NB4 (cell line): ENCODE data around the gene BCO2.
A peak's percentile ranks its signal among the peaks of the same experiment; 100 is the strongest.

Source experiments
- DNase-seq: peaks from one replicate; pipeline ENCODE4 v3.0.0; 2010; ENCODE audit warnings: low read depth
- H3K4me3 ChIP-seq: one replicate; pipeline ENCODE4 v1.5.1; 2011; ENCODE audit warnings: mild to moderate bottlenecking, low read depth, low read length, moderate library complexity
- MYC ChIP-seq: IDR thresholded peaks from 2 replicates; pipeline ENCODE4 v1.6.1; 2011; ENCODE audit warnings: low read depth, low read length
- POLR2A ChIP-seq: IDR thresholded peaks from 2 replicates; pipeline ENCODE4 v1.6.1; 2011; ENCODE audit warnings: mild to moderate bottlenecking; ENCODE audit not compliant: insufficient read length; ENCODE audit errors: extremely low read depth
- TF ChIP-seq, protein P1 (sequence below): IDR thresholded peaks from one replicate; pipeline ENCODE4 v1.5.1; 2012; ENCODE audit warnings: low read depth, low read length
- TF ChIP-seq, protein P2 (sequence below): IDR thresholded peaks from 2 replicates; pipeline ENCODE4 v1.6.1; 2011; ENCODE audit warnings: low read depth, low read length

Gene BCO2

DNA sequence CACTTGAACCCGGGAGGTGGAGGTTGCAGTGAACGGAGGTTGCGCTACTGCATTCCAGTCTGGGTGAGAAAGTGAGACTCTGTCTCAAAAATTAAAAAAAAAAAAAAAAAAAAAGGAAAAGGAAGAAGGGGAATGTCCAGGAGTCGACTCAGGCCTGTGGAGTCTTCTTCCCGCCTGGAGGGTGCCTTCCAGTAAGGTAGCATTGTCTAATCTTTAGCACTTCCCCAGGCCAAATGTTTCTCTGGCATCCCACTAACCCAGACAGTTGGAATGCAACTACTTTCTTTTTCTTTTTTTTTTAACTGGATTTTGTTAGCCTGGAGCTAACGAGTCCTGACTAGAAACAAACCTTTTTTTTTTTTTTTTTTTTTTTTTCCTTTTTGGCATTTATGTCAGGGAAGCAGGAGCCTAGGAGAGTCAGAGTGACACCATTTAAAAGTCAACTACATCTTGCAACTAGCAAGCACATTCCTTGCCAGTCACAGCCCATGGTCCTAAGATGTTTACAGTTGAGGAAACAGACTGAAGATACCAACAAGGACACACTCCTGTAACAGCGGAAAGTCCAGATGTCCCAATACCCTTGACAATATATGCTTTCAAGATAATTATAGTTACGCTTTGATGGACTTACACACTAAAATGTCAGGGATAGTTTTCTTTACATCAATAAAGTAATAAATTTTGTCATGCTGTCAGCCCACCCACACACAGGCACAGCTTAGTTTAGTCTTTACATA, 74.7 kb downstream of the BCO2 start:
- TF ChIP-seq POLR2A (no peak), MYC (no peak)
- TF ChIP-seq, protein P1, sequence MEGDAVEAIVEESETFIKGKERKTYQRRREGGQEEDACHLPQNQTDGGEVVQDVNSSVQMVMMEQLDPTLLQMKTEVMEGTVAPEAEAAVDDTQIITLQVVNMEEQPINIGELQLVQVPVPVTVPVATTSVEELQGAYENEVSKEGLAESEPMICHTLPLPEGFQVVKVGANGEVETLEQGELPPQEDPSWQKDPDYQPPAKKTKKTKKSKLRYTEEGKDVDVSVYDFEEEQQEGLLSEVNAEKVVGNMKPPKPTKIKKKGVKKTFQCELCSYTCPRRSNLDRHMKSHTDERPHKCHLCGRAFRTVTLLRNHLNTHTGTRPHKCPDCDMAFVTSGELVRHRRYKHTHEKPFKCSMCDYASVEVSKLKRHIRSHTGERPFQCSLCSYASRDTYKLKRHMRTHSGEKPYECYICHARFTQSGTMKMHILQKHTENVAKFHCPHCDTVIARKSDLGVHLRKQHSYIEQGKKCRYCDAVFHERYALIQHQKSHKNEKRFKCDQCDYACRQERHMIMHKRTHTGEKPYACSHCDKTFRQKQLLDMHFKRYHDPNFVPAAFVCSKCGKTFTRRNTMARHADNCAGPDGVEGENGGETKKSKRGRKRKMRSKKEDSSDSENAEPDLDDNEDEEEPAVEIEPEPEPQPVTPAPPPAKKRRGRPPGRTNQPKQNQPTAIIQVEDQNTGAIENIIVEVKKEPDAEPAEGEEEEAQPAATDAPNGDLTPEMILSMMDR: no peak
- TF ChIP-seq, protein P2, sequence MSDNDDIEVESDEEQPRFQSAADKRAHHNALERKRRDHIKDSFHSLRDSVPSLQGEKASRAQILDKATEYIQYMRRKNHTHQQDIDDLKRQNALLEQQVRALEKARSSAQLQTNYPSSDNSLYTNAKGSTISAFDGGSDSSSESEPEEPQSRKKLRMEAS: no peak
- no peak for DNase-seq
- H3K4me3 ChIP-seq: no peak overlapping the region

DNA sequence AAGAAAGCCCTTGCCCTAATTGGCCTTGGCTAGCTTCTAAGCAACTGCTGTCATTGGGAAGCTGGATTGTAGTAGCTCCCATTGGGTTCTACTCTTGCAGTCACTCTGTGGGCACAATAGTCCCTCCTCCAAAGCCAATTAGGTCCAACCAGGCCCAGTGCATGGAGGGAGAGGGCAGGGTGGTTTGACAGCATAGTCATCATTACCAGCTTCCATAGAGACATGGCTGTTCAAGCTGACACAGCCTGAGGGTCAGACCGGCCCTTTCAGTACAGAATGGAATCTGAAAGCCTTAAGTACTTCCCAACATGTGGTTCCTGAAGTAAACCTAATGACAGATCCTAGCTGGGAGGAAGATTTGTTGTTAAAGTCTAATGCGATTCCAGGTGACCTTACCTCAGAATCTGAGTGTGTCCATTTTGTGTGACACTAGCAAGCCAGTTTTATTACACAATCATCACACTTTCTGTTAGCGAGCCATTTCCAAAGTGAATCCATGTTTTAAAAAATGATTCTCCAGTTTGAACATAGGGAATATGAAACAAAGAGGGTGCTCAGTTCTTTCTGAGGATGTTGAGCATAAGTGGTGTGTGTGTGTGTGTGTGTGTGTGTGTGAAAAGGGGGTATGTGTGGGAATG, 78.4 kb downstream of the BCO2 start:
- DNase-seq: no peak
- TF ChIP-seq MYC: no peak
- TF ChIP-seq, protein P2: no peak
- TF ChIP-seq POLR2A: no peak
- TF ChIP-seq, protein P1: no peak
- no peak overlapping the region for H3K4me3 ChIP-seq

DNA sequence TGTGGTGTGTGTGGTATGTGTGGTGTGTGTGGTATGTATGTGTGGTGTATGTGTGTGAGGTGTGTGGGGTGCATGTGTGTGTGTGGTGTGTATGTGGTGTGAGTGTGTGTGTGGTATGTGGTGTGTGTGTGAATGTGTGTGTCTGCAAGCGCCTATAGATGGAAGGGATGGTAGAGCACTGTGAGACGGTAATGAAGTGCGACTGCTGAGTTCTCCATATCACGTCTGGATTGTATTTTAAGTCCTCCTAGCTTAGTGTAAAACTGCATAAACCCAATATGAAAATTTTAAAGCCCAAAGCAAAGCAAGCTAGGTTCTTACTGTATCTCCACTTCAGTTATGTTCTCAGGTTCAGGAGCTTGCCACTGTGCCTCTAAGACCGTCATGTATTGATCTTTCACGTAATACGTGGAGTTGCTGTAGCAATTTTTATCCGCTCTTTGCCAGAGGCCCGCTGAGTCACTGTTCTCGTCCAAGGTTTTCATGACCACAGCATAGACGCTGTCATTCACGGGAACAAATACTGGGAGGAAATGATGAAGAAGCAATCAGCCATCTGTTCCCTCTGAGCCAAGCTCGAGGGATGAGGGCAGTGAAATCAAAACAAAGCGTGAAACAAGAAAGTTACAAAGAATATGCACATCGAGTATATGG, 79.9 kb downstream of the BCO2 start:
- TF ChIP-seq, protein P2: no peak
- TF ChIP-seq MYC: no peak
- no peak for TF ChIP-seq POLR2A
- TF ChIP-seq, protein P1: no peak
- H3K4me3 ChIP-seq: no peak overlapping the region
- DNase-seq: peak; percentile 9

DNA sequence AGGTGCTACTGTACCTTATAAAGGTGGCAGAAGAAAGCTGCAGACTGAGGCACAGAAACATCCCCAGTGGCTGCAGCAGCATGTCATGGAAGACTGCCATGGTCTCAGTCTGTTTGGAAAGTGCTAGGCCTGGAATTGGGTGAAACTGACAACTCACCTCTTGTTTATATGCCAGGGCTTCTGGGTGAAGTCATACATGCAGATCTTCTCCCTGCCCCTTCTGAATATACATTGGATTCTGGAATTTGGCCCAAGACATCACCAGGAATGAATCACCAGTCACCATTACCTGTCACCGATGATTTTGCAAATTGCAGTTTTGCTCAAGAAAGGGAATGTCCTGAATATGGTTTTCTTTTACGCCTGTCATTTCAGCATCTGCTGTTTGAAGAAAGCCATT, 85.2 kb downstream of the BCO2 start, which contains the start of gene PLET1:
Gene PLET1 (minus strand): TSS at position 371 of the 400 bp plus-strand sequence. CDS start 271 bp downstream, at position 100.
- no peak within 1 kb of the TSS for H3K4me3 ChIP-seq
- TF ChIP-seq MYC (no peak), POLR2A (no peak)
- TF ChIP-seq, protein P1: no peak
- TF ChIP-seq, protein P2: no peak
- DNase-seq: no peak

DNA sequence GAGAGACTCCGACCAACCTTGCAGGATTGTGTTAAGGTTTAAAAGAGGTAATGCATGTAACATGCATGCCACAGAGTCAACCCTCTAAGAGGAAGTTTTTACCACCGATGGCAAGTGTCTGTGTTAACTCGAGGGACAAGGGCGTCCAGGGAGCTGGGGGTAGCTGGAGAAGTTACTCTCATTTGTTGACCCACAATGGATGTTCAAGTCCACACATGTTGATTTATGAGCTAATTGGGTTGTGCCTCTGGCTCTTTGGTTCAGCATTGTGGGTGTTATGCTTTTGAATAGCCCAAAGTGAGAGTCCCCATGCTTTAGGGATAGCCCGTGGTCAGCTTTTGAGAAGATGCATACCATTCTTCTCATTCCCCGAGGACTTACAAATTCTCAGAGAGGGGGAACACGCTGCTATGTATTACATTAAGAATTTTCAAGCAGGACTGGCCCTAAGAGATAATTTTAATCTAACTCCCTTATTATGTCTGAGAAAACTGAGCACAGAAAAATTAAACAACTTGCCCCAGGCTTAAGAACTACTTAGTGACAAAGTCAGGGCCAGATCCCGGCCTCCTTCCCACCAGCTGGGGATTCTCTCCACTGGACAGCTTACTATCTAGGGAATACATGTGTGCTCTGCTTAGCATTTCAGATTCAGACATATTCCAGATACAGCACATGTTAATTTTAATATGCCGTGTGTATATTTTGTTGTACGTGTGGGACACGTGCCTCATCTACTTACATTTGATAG, 90.5 kb downstream of the BCO2 start:
- H3K4me3 ChIP-seq: no peak overlapping the region
- TF ChIP-seq MYC (no peak), POLR2A (no peak)
- TF ChIP-seq, protein P1: no peak
- TF ChIP-seq, protein P2: no peak
- no peak for DNase-seq
